Activated naive CD8-positive, alpha-beta T cell treated with anti-CD3 and anti-CD28 coated beads for 36 hours (primary cell): Measurements from ENCODE around the gene CASTOR2. TPM values are rescaled to one million over a fixed set of nuclear protein-coding genes. Genes with fewer than 3 reads are reported as not detected.
"Not testable (repeated sequence)": the region's sequence is repeated elsewhere in the genome, so short reads cannot be mapped to it uniquely, and the experiment has no call there.

Source experiments
- DNase-seq: peaks from one replicate; pipeline ENCODE4 v3.0.0; 2021
- H3K27ac Mint-ChIP-seq: one replicate; pipeline ENCODE4 v1.8.0; 2022; ENCODE audit warnings: mild to moderate bottlenecking, moderate library complexity, mixed read lengths
- H3K27me3 Mint-ChIP-seq: one replicate; pipeline ENCODE4 v1.8.0; 2022; ENCODE audit warnings: mild to moderate bottlenecking, mixed read lengths
- H3K36me3 Mint-ChIP-seq: one replicate; pipeline ENCODE4 v1.8.0; 2021; ENCODE audit warnings: mild to moderate bottlenecking, mixed read lengths
- H3K4me1 Mint-ChIP-seq: one replicate; pipeline ENCODE4 v1.8.0; 2021; ENCODE audit warnings: mixed read lengths
- H3K4me3 Mint-ChIP-seq: one replicate; pipeline ENCODE4 v1.8.0; 2022; ENCODE audit warnings: mild to moderate bottlenecking, moderate library complexity, mixed read lengths
- H3K9me3 Mint-ChIP-seq: one replicate; pipeline ENCODE4 v1.8.0; 2022; ENCODE audit warnings: mixed read lengths
- total RNA-seq, 2 experiments: library from RNA; stranded (reverse); gene quantifications; one replicate each; pipeline ENCODE4 v1.2.3, GENCODE V29; 2021

Gene CASTOR2
- total RNA-seq, 2 experiments from 2014 or later, result 1.9 to 3.3 TPM

- no peak overlapping the region for H3K27ac Mint-ChIP-seq
- H3K4me3 Mint-ChIP-seq, result no peak overlapping the region
- H3K36me3 Mint-ChIP-seq, result peaks cover 15% of the 10 kb centered on the region
- no peak for DNase-seq
- no peaks in the 10 kb centered on the region for H3K27me3 Mint-ChIP-seq
- no peaks in the 10 kb centered on the region for H3K9me3 Mint-ChIP-seq
- no peaks in the 10 kb centered on the region for H3K4me1 Mint-ChIP-seq
These were observed 91.6 kb downstream of the CASTOR2 start for GRCh38 chr7:75055830-75056772.

- no peaks in the 10 kb centered on the region for H3K9me3 Mint-ChIP-seq
- H3K4me1 Mint-ChIP-seq, result no peaks in the 10 kb centered on the region
- no peaks in the 10 kb centered on the region for H3K27me3 Mint-ChIP-seq
- H3K36me3 Mint-ChIP-seq, result peaks cover 27% of the 10 kb centered on the region
- H3K27ac Mint-ChIP-seq, result no peak overlapping the region
- no peak for DNase-seq
- no peak overlapping the region for H3K4me3 Mint-ChIP-seq
These were observed 93.9 kb downstream of the CASTOR2 start for GRCh38 chr7:75058406-75058805.

- H3K27ac Mint-ChIP-seq, result no peak overlapping the region
- H3K4me1 Mint-ChIP-seq, result no peaks in the 10 kb centered on the region
- no peaks in the 10 kb centered on the region for H3K9me3 Mint-ChIP-seq
- no peak overlapping the region for H3K4me3 Mint-ChIP-seq
- peaks cover 34% of the 10 kb centered on the region for H3K36me3 Mint-ChIP-seq
- H3K27me3 Mint-ChIP-seq, result no peaks in the 10 kb centered on the region
- DNase-seq, result no peak
These were observed 99.8 kb downstream of the CASTOR2 start for GRCh38 chr7:75064291-75064690.

GRCh38 chr7:75064801-75065200 is 100.3 kb downstream of the CASTOR2 start:
- Mint-ChIP-seq H3K9me3 (no peaks in the 10 kb centered on the region), H3K4me1 (no peaks in the 10 kb centered on the region), H3K27ac (no peak overlapping the region), H3K36me3 (peaks cover 34% of the 10 kb centered on the region), H3K27me3 (no peaks in the 10 kb centered on the region), H3K4me3 (no peak overlapping the region)
- no peak for DNase-seq

- no peaks in the 10 kb centered on the region for H3K9me3 Mint-ChIP-seq
- H3K4me3 Mint-ChIP-seq, result no peak overlapping the region
- H3K36me3 Mint-ChIP-seq, result peaks cover 34% of the 10 kb centered on the region
- no peak for DNase-seq
- no peak overlapping the region for H3K27ac Mint-ChIP-seq
- H3K27me3 Mint-ChIP-seq, result no peaks in the 10 kb centered on the region
- no peaks in the 10 kb centered on the region for H3K4me1 Mint-ChIP-seq
These were observed 102.0 kb downstream of the CASTOR2 start for GRCh38 chr7:75066521-75066920.

GRCh38 chr7:75072981-75073283 is 108.4 kb downstream of the CASTOR2 start:
- DNase-seq, result no peak
- Mint-ChIP-seq H3K4me3 (peak overlapping the region; percentile 97), H3K9me3 (no peaks in the 10 kb centered on the region), H3K27ac (peak overlapping the region; percentile 94), H3K36me3 (peaks cover 21% of the 10 kb centered on the region), H3K4me1 (peaks cover 2% of the 10 kb centered on the region), H3K27me3 (no peaks in the 10 kb centered on the region)

GRCh38 chr7:75074262-75074641 is 109.7 kb downstream of the CASTOR2 start:
- H3K9me3 Mint-ChIP-seq, DNase-seq, H3K27me3 Mint-ChIP-seq, H3K4me1 Mint-ChIP-seq: not testable (repeated sequence)
- Mint-ChIP-seq H3K27ac (peak overlapping the region; percentile 92), H3K4me3 (peak overlapping the region; percentile 93), H3K36me3 (peaks cover 14% of the 10 kb centered on the region)

Other genes starting within 250 kb of the CASTOR2 start
- 1 to 10 TPM; 1.8 to 2.5 TPM for gene NCF1, start 190.7 kb upstream of the CASTOR2 start, total RNA-seq
- 1 to 10 TPM; 4.1 to 4.6 TPM for gene GTF2IRD2, start 113.1 kb upstream of the CASTOR2 start, total RNA-seq
- gene RCC1L, start 109.1 kb downstream of the CASTOR2 start, total RNA-seq, result 10 to 100 TPM; 63.4 to 66.1 TPM
- gene GTF2IRD2B, start 127.9 kb downstream of the CASTOR2 start, total RNA-seq, result 10 to 100 TPM in 1 of 2 experiments, 1 to 10 TPM in 1; 8.8 to 12.2 TPM